OCI-LY7 (cell line): Measurements from ENCODE around the gene GAK. TPM values are rescaled to one million over a fixed set of nuclear protein-coding genes. Genes with fewer than 3 reads are reported as not detected.

Source experiments
- BruUV-seq: library from RNA; stranded (reverse); fragments of 400-500 nt; replicated peaks from 2 replicates; lab custom pipeline; 2021; lab: Mats Ljungman, UMichigan
- CTCF ChIA-PET: fragments of 300-600 bp; sonication (Branson Sonifier 250); formaldehyde crosslinking; loops from one replicate; lab custom pipeline; 2022; ENCODE audit warnings: antibody characterized with exemption; ENCODE audit not compliant: unreplicated experiment; lab: Charles Lee
- POLR2A ChIA-PET: fragments of 300-600 bp; sonication (Branson Sonifier 250); formaldehyde crosslinking; loops from one replicate; lab custom pipeline; 2022; ENCODE audit warnings: antibody characterized with exemption; lab: Charles Lee
- DNase-seq: peaks from one replicate; pipeline ENCODE4 v3.0.0-alpha.2; 2015; ENCODE audit warnings: low spot score
- H2AFZ ChIP-seq: fragments of 200-600 bp; sonication (generic), shearing (Covaris generic); 2 replicates; pipeline ENCODE4 v1.6.1; 2014; ENCODE audit warnings: mild to moderate bottlenecking, antibody characterized with exemption, low read length, moderate library complexity
- H3K27ac ChIP-seq: fragments of 200-600 bp; sonication (generic); 2 replicates; pipeline ENCODE4 v1.5.1; 2014; ENCODE audit warnings: mixed run types, low read depth, mild to moderate bottlenecking, moderate library complexity, low read length, inconsistent platforms; ENCODE audit not compliant: poor library complexity, severe bottlenecking
- H3K36me3 ChIP-seq: fragments of 200-600 bp; sonication (generic); 2 replicates; pipeline ENCODE4 v1.6.1; 2014; ENCODE audit warnings: mild to moderate bottlenecking, antibody characterized with exemption, low read length, moderate library complexity, mixed read lengths; ENCODE audit not compliant: insufficient read depth
- H3K4me1 ChIP-seq: fragments of 200-600 bp; sonication (generic); 2 replicates; pipeline ENCODE4 v1.5.1; 2014; ENCODE audit warnings: mild to moderate bottlenecking, low read length; ENCODE audit not compliant: insufficient read depth, poor library complexity, severe bottlenecking
- H3K4me2 ChIP-seq: fragments of 200-600 bp; sonication (generic); 2 replicates; pipeline ENCODE4 v1.6.1; 2014; ENCODE audit warnings: mild to moderate bottlenecking, low read length
- H3K4me3 ChIP-seq: fragments of 200-600 bp; sonication (generic); 2 replicates; pipeline ENCODE4 v1.5.1; 2014; ENCODE audit warnings: mild to moderate bottlenecking, low read depth, low read length; ENCODE audit not compliant: poor library complexity, severe bottlenecking
- H3K79me2 ChIP-seq: fragments of 200-600 bp; sonication (generic); 2 replicates; pipeline ENCODE4 v1.6.1; 2016; ENCODE audit warnings: low read depth, mild to moderate bottlenecking, low read length, moderate library complexity, mixed read lengths; ENCODE audit not compliant: insufficient read depth
- H3K9me2 ChIP-seq: fragments of 200-600 bp; sonication (generic); 2 replicates; pipeline ENCODE4 v1.6.1; 2016; ENCODE audit warnings: mild to moderate bottlenecking, low read length, mixed read lengths; ENCODE audit not compliant: insufficient read depth
- H3K9me3 ChIP-seq: fragments of 200-600 bp; sonication (generic); 2 replicates; pipeline ENCODE4 v1.6.1; 2014; ENCODE audit warnings: mild to moderate bottlenecking, mixed run types, low read length, mixed read lengths
- H4K20me1 ChIP-seq: fragments of 200-600 bp; sonication (generic); 2 replicates; pipeline ENCODE4 v1.6.1; 2014; ENCODE audit warnings: mild to moderate bottlenecking, antibody characterized with exemption, low read length, moderate library complexity, mixed read lengths; ENCODE audit not compliant: insufficient read depth
- EZH2phosphoT487 ChIP-seq: fragments of 200-600 bp; sonication (generic); IDR thresholded peaks from 2 replicates; pipeline ENCODE4 v1.6.1; 2018; ENCODE audit warnings: low read depth, borderline replicate concordance, mild to moderate bottlenecking, mixed run types, antibody characterized with exemption, low read length, moderate library complexity, mixed read lengths
- intact Hi-C: fragments of 100-400 bp; cut with micrococcal nuclease; formaldehyde crosslinking; loops from one replicate; pipeline ENCODE4 v1.10.0; 2022; ENCODE audit not compliant: unreplicated experiment
- total RNA-seq, 2 experiments: library from RNA; depleted of rRNA in 1 of 2; stranded (reverse); fragments of >200 nt in 1 of 2; shearing (Covaris generic) in 1 of 2; gene quantifications; 2 replicates each; pipeline ENCODE4 v1.2.3, GENCODE V29; 2014 to 2022
- TF ChIP-seq, protein P1 (sequence below): fragments of 200-600 bp; sonication (generic); conservative IDR thresholded peaks from 2 replicates; pipeline ENCODE4 v1.5.1; 2014; ENCODE audit warnings: mild to moderate bottlenecking, antibody characterized with exemption, low read length, moderate library complexity, mixed read lengths

GAK gene
- total RNA-seq, 2 experiments from 2014 or later = 86.1 to 107 TPM

DNA sequence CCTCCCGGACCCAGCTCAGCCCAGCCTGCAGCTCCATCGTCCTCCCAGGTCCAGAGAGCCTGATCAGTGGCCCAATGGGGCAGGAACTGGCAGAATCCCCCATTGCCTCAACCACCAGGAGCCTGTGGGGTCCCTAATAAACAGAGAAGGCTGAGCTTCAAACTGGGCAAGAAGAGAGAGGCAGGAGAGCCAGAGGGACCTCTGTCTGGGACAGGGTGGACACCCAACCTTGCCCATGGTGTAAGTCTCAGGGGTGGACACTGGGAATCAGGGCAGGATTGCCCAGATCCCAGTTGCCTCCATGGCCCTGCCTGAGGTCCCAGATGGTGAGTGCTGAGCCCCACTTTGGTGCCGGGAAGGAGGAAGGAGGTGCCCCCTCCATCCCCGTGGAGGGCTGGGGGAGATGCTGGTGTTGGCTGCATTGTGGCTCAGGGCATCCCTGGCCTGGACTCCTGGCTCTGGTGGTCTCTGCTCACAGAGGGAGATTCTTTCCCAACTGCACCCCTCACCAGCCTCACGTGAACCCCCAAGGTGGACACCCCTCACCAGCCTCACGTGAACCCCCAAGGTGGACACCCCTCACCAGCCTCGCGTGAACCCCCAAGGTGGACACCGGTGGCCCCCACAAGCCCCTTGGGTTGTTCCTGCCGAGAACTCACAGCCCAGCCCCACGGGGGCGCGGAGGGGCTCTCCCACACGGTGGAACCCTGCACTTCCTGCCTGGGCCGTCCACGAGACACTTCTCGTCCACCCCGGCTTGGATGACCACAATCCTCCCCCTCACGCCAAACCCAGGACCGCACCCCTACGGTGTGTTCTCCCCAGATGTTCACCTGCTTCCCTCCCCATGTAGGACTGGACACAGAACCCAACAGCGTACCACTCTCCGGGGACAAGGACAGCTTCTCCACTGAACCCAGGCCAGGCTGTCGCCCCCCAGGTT is 111.6 kb downstream of the GAK start:
- H3K9me3 ChIP-seq = no peaks in the 10 kb centered on the region
- ChIA-PET CTCF (interaction anchor here (0.7 kb wide), 1 partner anchor 862 kb away, joined by 3 read pairs; no protein-coding TSS in a partner anchor), POLR2A (no interaction called here)
- BruUV-seq = no TSS peak
- no peak overlapping the region for H3K4me2 ChIP-seq
- H4K20me1 ChIP-seq = no peaks in the 10 kb centered on the region
- H3K36me3 ChIP-seq = no peaks in the 10 kb centered on the region
- H2AFZ ChIP-seq = no peak overlapping the region
- H3K27ac ChIP-seq = no peak overlapping the region
- no peaks in the 10 kb centered on the region for H3K9me2 ChIP-seq
- intact Hi-C loops = no loop called here
- TF ChIP-seq EZH2phosphoT487 = no peak
- DNase-seq = no peak
- peaks cover 7% of the 10 kb centered on the region for H3K4me1 ChIP-seq
- no peaks in the 10 kb centered on the region for H3K79me2 ChIP-seq
- no peak overlapping the region for H3K4me3 ChIP-seq

DNA sequence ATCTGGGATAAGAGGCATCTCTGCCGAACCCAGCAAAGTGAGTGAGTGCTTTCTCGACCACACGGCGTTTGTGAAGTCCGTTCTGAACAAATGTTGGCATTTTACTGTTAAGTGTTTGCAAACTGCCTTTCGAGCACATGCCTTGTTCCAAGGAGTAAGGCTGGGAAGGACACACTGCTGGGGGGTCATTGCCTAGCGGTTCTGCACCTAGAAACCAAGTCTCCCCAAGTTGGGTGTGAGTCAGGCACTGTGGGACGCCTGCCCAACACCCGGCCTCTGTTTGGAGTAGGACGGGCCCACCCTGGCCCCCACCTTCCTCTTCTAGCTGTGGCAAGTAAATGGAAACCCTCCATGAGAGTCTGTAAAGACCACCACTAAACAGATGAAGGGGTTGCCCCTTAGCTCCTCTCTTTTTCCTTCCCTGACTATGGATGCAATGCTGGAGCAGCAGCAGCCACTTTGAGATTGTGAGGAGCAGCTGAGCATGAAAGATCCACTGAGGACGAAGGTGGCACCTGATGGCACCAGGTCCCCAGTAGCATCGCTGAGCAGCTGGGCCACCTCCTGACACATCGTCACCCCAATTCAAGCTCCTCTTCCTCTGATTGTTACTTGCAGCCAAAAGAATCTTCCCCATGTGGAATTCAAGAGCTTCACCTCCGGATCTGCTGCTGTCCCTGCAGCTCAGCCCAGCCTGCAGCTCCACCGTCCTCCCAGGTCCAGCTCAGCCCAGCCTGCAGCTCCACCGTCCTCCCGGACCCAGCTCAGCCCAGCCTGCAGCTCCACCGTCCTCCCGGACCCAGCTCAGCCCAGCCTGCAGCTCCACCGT is 112.5 kb downstream of the GAK start:
- DNase-seq = no peak
- TF ChIP-seq, protein P1, sequence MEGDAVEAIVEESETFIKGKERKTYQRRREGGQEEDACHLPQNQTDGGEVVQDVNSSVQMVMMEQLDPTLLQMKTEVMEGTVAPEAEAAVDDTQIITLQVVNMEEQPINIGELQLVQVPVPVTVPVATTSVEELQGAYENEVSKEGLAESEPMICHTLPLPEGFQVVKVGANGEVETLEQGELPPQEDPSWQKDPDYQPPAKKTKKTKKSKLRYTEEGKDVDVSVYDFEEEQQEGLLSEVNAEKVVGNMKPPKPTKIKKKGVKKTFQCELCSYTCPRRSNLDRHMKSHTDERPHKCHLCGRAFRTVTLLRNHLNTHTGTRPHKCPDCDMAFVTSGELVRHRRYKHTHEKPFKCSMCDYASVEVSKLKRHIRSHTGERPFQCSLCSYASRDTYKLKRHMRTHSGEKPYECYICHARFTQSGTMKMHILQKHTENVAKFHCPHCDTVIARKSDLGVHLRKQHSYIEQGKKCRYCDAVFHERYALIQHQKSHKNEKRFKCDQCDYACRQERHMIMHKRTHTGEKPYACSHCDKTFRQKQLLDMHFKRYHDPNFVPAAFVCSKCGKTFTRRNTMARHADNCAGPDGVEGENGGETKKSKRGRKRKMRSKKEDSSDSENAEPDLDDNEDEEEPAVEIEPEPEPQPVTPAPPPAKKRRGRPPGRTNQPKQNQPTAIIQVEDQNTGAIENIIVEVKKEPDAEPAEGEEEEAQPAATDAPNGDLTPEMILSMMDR = no peak
- no peak for TF ChIP-seq EZH2phosphoT487
- POLR2A ChIA-PET = no interaction called here

More for the DNA sequence above, 112.5 kb downstream of the GAK start:
- Histone ChIP-seq H4K20me1 (no peaks in the 10 kb centered on the region), H3K9me2 (no peaks in the 10 kb centered on the region), H3K79me2 (no peaks in the 10 kb centered on the region), H3K36me3 (no peaks in the 10 kb centered on the region), H3K4me1 (peaks cover 7% of the 10 kb centered on the region), H3K27ac (no peak overlapping the region), H3K4me3 (no peak overlapping the region), H2AFZ (no peak overlapping the region), H3K4me2 (no peak overlapping the region), H3K9me3 (no peaks in the 10 kb centered on the region)
- BruUV-seq = no TSS peak
- intact Hi-C loops = no loop called here
- CTCF ChIA-PET = interaction anchor here (0.7 kb wide), 1 partner anchor 863 kb away, joined by 3 read pairs; no protein-coding TSS in a partner anchor
